K562 (cell line): ENCODE measurements around the gene AMN1. TPM values are rescaled to one million over a fixed set of nuclear protein-coding genes. Genes with fewer than 3 reads are reported as not detected.
"Not testable (repeated sequence)": the region's sequence is repeated elsewhere in the genome, so short reads cannot be mapped to it uniquely, and the experiment has no call there.

ENCODE experiments used
- ATF7 ChIP-seq: fragments of 450-650 bp; IDR thresholded peaks from 2 replicates; pipeline ENCODE4 v1.7.1; 2014; ENCODE audit warnings: mild to moderate bottlenecking, moderate library complexity
- CLOCK ChIP-seq: fragments of 250-450 bp; sonication (Bioruptor Pico); IDR thresholded peaks from 2 replicates; pipeline ENCODE4 v1.4.0; 2020; ENCODE audit warnings: mild to moderate bottlenecking, moderate library complexity, borderline replicate concordance
- CREM ChIP-seq: IDR thresholded peaks from 2 replicates; pipeline ENCODE4 v1.6.1; 2014; ENCODE audit warnings: antibody characterized with exemption, low read depth
- HSF4 ChIP-seq: fragments of 250-450 bp; sonication (Bioruptor Pico); IDR thresholded peaks from 2 replicates; pipeline ENCODE4 v2.1.2; 2022; ENCODE audit warnings: mild to moderate bottlenecking, moderate library complexity, borderline replicate concordance
- KDM1A ChIP-seq, 2 experiments: fragments of 450-650 bp; IDR thresholded peaks; 2 replicates each; pipeline ENCODE4 v1.6.1; 2016; ENCODE audit warnings: mild to moderate bottlenecking in 2 of 2
- MEF2D ChIP-seq: conservative IDR thresholded peaks from 2 replicates; pipeline ENCODE4 v1.6.1; 2016; ENCODE audit warnings: low read depth, missing genetic modification characterization, missing compliant biosample characterization
- MEIS2 ChIP-seq: fragments of 450-650 bp; IDR thresholded peaks from 2 replicates; pipeline ENCODE4 v1.6.1; 2014; ENCODE audit warnings: mild to moderate bottlenecking; ENCODE audit not compliant: partially characterized antibody
- PBX2 ChIP-seq, 2 experiments: IDR thresholded peaks in 1 of 2; conservative IDR thresholded peaks in 1 of 2; 2 replicates each; pipeline ENCODE4 v1.6.1; 2016; ENCODE audit warnings: low read depth in 2 of 2, mild to moderate bottlenecking in 1 of 2, missing compliant biosample characterization in 1 of 2, missing genetic modification characterization in 1 of 2, moderate library complexity in 1 of 2
- RHOXF2B ChIP-seq: fragments of 250-450 bp; sonication (Bioruptor Pico); conservative IDR thresholded peaks from 2 replicates; pipeline ENCODE4 v1.5.1; 2021
- TCF15 ChIP-seq: fragments of 250-450 bp; sonication (Bioruptor Pico); IDR thresholded peaks from 2 replicates; pipeline ENCODE4 v1.8.0; 2022; ENCODE audit warnings: moderate library complexity, mild to moderate bottlenecking, inconsistent platforms
- ZBTB26 ChIP-seq: fragments of 450-650 bp; formaldehyde crosslinking; IDR thresholded peaks from 2 replicates; pipeline ENCODE4 v1.4.0; 2022; ENCODE audit warnings: missing genetic modification characterization
- ZNF444 ChIP-seq: fragments of 250-450 bp; sonication (Bioruptor Pico); IDR thresholded peaks from 2 replicates; pipeline ENCODE4 v1.4.0; 2020; ENCODE audit warnings: mild to moderate bottlenecking, moderate library complexity
- ZNF592 ChIP-seq: fragments of 450-650 bp; IDR thresholded peaks from 2 replicates; pipeline ENCODE4 v1.6.1; 2017; ENCODE audit warnings: antibody characterized with exemption, mild to moderate bottlenecking
- ZSCAN32 ChIP-seq: fragments of 450-650 bp; formaldehyde crosslinking; IDR thresholded peaks from 2 replicates; pipeline ENCODE4 v1.4.0; 2020; ENCODE audit warnings: mild to moderate bottlenecking, moderate library complexity
- polyA plus RNA-seq, 8 experiments: library from polyadenylated mRNA; depleted of rRNA in 4 of 8; stranded (reverse) in 5 of 8; unstranded in 3 of 8; fragments of >200 nt; fragmentation: Nextera tagmentation in 2 of 8; fragmentation: Illumina TruSeq in 1 of 8; extraction: Ambion mirVana in 2 of 8; extraction: Trizol in 1 of 8; gene quantifications; 2 replicates each; pipeline versions ENCODE4 v1.2.1 to v1.2.3, GENCODE V29; 2011 to 2014; ENCODE audit warnings: inconsistent platforms in 1 of 8, missing spikeins in 1 of 8
- total RNA-seq, 7 experiments: library from RNA; depleted of rRNA in 6 of 7; stranded (reverse); fragments of >200 nt in 6 of 7; fragmentation: Illumina TruSeq in 2 of 7; extraction: Trizol in 2 of 7; gene quantifications; 2 replicates each; pipeline versions ENCODE4 v1.2.1 to v1.2.3, GENCODE V29; 2011 to 2021; ENCODE audit warnings: low replicate concordance in 1 of 7

AMN1 gene
- total and polyA plus RNA-seq, 9 of the 15 experiments (the other 6 are each of a cell fraction or from before 2014, with no cell fraction given), result 5.2 to 27.6 (median 13.0) TPM

GRCh38 chr12:31733549-31734432, 5.0 kb upstream of the AMN1 start (continued):
- TF ChIP-seq CLOCK (CRISPR knock-in tag) (peak; percentile 89; the same call in 1 of the 2 replicates), PBX2 (tag; conservative IDR thresholded peaks at IDR 0.05; ENCODE audit: low read depth) (peak; percentile 62; the same call in 1 of the 2 replicates), RHOXF2B (CRISPR knock-in tag) (peak; percentile 93), KDM1A (IDR thresholded peaks at IDR 0.05) (peak; percentile 69 to 77; a peak in 3 of 4 replicates), MEF2D (peak; percentile 94), TCF15 (CRISPR knock-in tag) (0 out of 2 replicates have a peak, but pooled peaks have one; percentile 80), CREM (peak; percentile 72), ZNF444 (CRISPR knock-in tag) (peak; percentile 72; the same call in 1 of the 2 replicates), ZNF592 (peak; percentile 100), ZSCAN32 (CRISPR knock-in tag) (0 out of 2 replicates have a peak, but pooled peaks have one; percentile 51), ZBTB26 (peak; percentile 87; the same call in 1 of the 2 replicates), MEIS2 (peak; percentile 47), HSF4 (CRISPR knock-in tag) (peak; percentile 84; the same call in 1 of the 2 replicates), ATF7 (peak; percentile 92)
- not testable (repeated sequence) for TF ChIP-seq PBX2 (CRISPR knock-in tag; IDR thresholded peaks at IDR 0.05; ENCODE audit: low read depth)
